Myometrial cell (primary cell): ENCODE data around the gene ARHGEF38. TPM values are rescaled to one million over a fixed set of nuclear protein-coding genes. Genes with fewer than 3 reads are reported as not detected.

Experiments
- total RNA-seq: library from RNA; depleted of rRNA; stranded (reverse); fragments of >200 nt; gene quantifications from 2 replicates; pipeline ENCODE4 v1.2.3, GENCODE V29; 2015

ARHGEF38 gene
- not detected in 2 replicates for total RNA-seq

DNA sequence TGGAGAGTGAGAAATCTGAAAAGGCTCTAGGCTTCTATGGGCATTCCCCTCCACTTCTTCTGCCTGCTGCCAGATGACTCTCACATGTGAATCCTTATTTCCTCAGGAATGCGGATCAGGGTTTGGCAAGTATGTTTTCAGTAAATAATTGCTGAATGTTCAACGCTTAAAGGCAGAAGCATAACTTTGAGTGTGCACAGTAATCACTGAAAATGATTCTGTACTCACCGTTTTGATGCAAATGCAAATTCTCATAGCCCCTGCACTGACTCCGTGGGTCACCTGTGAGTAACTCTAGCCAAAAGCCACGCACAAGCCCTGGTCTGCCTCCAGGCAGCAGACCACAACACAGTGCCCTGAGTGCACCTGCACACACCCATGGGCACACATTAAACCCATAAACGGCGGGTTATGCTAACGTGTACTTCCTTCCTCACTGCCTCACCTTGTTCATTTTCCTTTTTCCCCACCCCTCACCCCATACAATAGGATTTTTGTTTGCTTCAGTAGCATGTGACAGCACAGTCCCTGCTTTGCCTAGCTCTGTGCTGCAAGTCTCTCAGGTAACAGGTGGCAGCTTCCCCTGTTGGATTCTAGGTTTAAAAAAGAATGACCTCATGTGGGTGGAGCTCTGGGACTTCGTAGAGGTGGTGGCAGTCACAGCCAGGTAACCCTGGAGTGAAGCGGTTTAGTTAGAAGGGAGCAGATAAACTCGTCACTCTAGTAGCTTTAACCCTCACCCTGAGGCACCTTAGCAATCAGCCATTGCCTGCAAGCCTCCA lies at the start of gene ARHGEF38:
TSS of gene ARHGEF38 (plus strand) at position 656 of the 782 bp plus-strand sequence. CDS start 146 bp downstream, outside the sequence.

GRCh38 chr4:105708181-105709080 lies 156.0 kb downstream of the ARHGEF38 start, which contains the start of the genes GSTCD and INTS12:
Gene GSTCD (plus strand): TSS chr4:105708784. CDS start chr4:105717614, 8,830 bp downstream.
Gene INTS12 (minus strand): TSS chr4:105708689. CDS start chr4:105700005, 8,684 bp downstream.

Other genes with a start within 250 kb of the ARHGEF38 start
- gene PPA2, start 78.6 kb upstream of the ARHGEF38 start, total RNA-seq: 62.9 and 110 TPM in 2 replicates
- gene INTS12, start 156.1 kb downstream of the ARHGEF38 start, total RNA-seq: 15.6 and 23.7 TPM in 2 replicates
- gene GSTCD, start 156.2 kb downstream of the ARHGEF38 start, total RNA-seq: 7.8 and 12.6 TPM in 2 replicates